Ovary (tissue), 3 donors: ENCODE measurements around the gene SCLT1.

ENCODE experiments used
- CTCF ChIP-seq, 3 donors: fragments of 450-650 bp in 2 of 3; fragments of 200-600 bp in 1 of 3; IDR thresholded peaks; one replicate each; pipeline versions ENCODE4 v1.5.1 to v1.8.0; 2016 to 2022; ENCODE audit warnings: antibody characterized with exemption in 3 of 3, mild to moderate bottlenecking in 1 of 3
- EP300 ChIP-seq: sonication (generic); formaldehyde crosslinking; IDR thresholded peaks from one replicate; pipeline ENCODE4 v1.6.1; 2017; ENCODE audit warnings: antibody characterized with exemption
- donor health status: DM: no; HTN: no; CAD: no.

- TF ChIP-seq CTCF (IDR thresholded peaks at IDR 0.05) (no peak), EP300 (no peak)
Observed at GRCh38 chr4:128955751-128956150, 137.6 kb downstream of the SCLT1 start.
